Measurements from ENCODE around the gene DNAJA2. TPM values are rescaled to one million over a fixed set of nuclear protein-coding genes. Genes with fewer than 3 reads are reported as not detected.

The DNAJA2 gene
- 10 to 100 TPM; 59.0 to 68.7 (median 60.7) TPM for total RNA-seq
- 10 to 100 TPM; 33.6 to 55.7 (median 37.7) TPM for polyA plus RNA-seq

DNA sequence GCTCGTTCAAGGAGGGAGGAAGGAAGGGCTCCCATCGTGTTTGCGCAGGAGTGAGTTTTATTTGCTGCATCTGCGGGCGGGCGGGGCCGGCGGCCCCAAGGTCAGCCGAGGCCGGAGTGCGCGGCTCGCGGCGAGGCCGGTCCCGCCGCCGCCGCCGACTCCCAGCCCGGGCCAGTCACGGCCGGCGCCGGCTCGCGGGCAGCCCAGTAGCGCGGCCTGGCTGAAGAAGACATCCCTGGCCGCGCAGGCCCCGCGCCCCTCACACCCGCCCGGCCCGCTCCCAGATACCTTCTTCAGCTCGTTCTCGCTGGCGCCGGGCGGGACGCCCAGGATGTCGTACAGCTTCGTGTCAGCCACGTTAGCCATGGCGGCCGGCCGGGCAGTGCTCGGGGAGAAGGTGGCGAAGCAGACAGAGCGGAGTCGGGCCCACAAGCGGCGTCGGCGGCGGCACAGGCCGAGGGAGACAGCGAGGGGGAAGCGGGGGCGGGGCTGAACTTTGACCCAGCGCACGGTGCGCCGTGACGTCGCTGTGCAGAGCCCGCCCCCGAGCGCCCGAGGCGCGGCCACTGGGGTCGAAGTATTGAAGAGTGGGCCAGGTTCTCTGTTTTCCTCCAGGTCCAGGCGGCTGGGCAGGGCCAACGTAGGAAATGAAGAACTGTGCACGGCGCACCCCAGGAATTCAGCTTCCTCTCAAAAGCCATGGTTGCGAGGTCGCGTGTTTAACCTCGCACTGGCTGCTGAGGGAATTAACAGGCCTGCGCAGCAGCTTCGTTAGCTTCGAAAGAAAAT, at the start of gene DNAJA2:
Gene DNAJA2 (minus strand): TSS at position 468 of the 789 bp plus-strand sequence. CDS start 102 bp downstream, at position 366.
- intact Hi-C loops (cut with DNase I) = loop anchor here (2.0 kb wide), 3 partner anchors 63 to 285 kb away; partner anchors contain the start of genes C16orf87, ORC6 and VPS35
- H3K9me3 ChIP-seq = no peaks in the 10 kb centered on the region
- H3K27me3 ChIP-seq = no peaks in the 10 kb centered on the region
- H3K27ac ChIP-seq = peak within 1 kb of the TSS; percentile 95 to 99 (median 97)
- peak; percentile 96 for DNase-seq
- peaks cover 0 to 40% (median 32%) of the 10 kb centered on the region in 4 donors for H3K4me1 ChIP-seq
- peak within 1 kb of the TSS; percentile 80 to 95 (median 90) for H3K4me3 ChIP-seq
- WGBS, 2 donors = 0 to 1% methylated on average over 86 of the region's 86 CpGs
- peaks cover 0 to 22% (median 5%) of the 10 kb centered on the region in 4 donors for H3K36me3 ChIP-seq
- TF ChIP-seq POLR2AphosphoS5 (IDR thresholded peaks at IDR 0.05) = peak; percentile 94 to 97 (median 96)
- TF ChIP-seq EP300 (IDR thresholded peaks at IDR 0.05) = peak in 1 of 4 donors; percentile 26
- TF ChIP-seq, protein P1, sequence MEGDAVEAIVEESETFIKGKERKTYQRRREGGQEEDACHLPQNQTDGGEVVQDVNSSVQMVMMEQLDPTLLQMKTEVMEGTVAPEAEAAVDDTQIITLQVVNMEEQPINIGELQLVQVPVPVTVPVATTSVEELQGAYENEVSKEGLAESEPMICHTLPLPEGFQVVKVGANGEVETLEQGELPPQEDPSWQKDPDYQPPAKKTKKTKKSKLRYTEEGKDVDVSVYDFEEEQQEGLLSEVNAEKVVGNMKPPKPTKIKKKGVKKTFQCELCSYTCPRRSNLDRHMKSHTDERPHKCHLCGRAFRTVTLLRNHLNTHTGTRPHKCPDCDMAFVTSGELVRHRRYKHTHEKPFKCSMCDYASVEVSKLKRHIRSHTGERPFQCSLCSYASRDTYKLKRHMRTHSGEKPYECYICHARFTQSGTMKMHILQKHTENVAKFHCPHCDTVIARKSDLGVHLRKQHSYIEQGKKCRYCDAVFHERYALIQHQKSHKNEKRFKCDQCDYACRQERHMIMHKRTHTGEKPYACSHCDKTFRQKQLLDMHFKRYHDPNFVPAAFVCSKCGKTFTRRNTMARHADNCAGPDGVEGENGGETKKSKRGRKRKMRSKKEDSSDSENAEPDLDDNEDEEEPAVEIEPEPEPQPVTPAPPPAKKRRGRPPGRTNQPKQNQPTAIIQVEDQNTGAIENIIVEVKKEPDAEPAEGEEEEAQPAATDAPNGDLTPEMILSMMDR (IDR thresholded peaks at IDR 0.05) = no peak
- peak; percentile 85 to 86 for TF ChIP-seq POLR2A (IDR thresholded peaks at IDR 0.05)

GRCh38 chr16:47019568-47019967, 46.1 kb upstream of the DNAJA2 start:
- 61 to 84% methylated on average over 2 of the region's 2 CpGs for WGBS, 2 donors
- intact Hi-C loops (cut with DNase I) = no loop called here

DNA sequence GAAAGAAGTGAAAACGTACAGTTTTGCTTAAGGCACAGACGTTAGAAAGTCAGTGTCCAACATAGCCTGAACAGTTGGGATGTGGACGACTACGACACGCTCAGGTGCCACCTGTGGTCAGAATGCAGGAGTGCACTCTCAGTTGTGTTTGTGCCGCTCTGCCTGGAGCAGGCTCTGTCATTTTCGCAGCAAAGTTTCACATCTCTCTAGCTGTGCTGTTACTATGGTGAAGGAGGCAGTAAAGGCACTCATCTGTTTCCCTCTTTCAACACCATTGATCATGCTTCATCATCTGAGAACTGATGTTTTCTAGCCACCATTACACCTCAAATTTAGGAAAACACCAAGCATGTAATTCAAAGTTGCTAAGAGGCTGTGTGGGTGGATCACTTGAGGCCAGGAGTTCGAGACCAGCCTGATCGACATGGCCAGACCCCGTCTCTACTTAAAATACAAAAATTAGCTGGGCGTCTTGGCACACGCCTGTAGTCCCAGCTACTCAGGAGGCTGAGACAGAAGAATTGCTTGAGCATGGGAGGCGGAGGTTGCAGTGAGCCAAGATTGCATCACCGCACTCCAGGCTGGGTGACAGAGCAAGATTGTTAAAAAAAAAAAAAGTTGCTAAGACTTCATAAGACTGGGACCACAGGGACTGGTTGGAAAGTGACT, 44.9 kb upstream of the DNAJA2 start:
- DNase-seq = no peak
- no peaks in the 10 kb centered on the region for H3K36me3 ChIP-seq
- intact Hi-C loops (cut with DNase I) = no loop called here
- no peak overlapping the region for H3K27ac ChIP-seq
- H3K4me3 ChIP-seq = no peak overlapping the region
- H3K9me3 ChIP-seq = no peaks in the 10 kb centered on the region
- WGBS, 2 donors = 46 to 52% methylated on average over 14 of the region's 14 CpGs
- H3K4me1 ChIP-seq = no peaks in the 10 kb centered on the region
- no peaks in the 10 kb centered on the region for H3K27me3 ChIP-seq
- TF ChIP-seq, protein P1 (IDR thresholded peaks at IDR 0.05) = no peak
- TF ChIP-seq EP300 (IDR thresholded peaks at IDR 0.05) = no peak
- TF ChIP-seq POLR2A (IDR thresholded peaks at IDR 0.05) = no peak
- no peak for TF ChIP-seq POLR2AphosphoS5 (IDR thresholded peaks at IDR 0.05)

More at GRCh38 chr16:47019568-47019967, 46.1 kb upstream of the DNAJA2 start:
- H3K4me3 ChIP-seq = no peak overlapping the region
- no peak overlapping the region for H3K27ac ChIP-seq
- no peaks in the 10 kb centered on the region for H3K27me3 ChIP-seq
- no peaks in the 10 kb centered on the region for H3K4me1 ChIP-seq
- no peaks in the 10 kb centered on the region for H3K36me3 ChIP-seq
- no peaks in the 10 kb centered on the region for H3K9me3 ChIP-seq
- no peak for DNase-seq
- TF ChIP-seq, protein P1 (IDR thresholded peaks at IDR 0.05) = no peak
- TF ChIP-seq POLR2A (IDR thresholded peaks at IDR 0.05) (no peak), EP300 (IDR thresholded peaks at IDR 0.05) (no peak)

DNA sequence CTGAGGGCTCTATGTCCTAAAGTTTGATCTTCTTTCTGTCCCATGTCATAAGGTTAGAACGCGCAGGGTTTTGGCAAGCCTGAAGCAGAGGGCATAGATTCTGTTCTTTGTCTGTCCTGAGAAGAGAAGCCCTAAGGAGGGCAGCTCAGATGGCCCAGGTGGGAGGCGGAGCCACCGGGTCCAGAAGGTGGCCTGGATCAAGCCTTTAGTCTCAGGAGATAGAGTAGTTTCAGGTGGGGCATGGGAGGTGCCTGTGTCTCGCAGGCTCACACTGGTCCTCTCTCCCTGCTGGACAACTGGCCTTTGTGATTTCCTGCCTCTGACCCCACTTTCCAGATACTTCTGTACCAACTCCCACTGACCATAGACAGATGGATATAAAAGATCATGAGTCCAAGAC, 44.2 kb upstream of the DNAJA2 start:
- intact Hi-C loops (cut with DNase I) = no loop called here
- 86 to 95% methylated on average over 5 of the region's 5 CpGs for WGBS, 2 donors
- no peak overlapping the region for H3K27ac ChIP-seq

More for the DNA sequence above, 44.2 kb upstream of the DNAJA2 start:
- no peak overlapping the region for H3K4me3 ChIP-seq
- no peaks in the 10 kb centered on the region for H3K9me3 ChIP-seq
- no peak for DNase-seq
- no peaks in the 10 kb centered on the region for H3K4me1 ChIP-seq
- no peaks in the 10 kb centered on the region for H3K27me3 ChIP-seq
- TF ChIP-seq POLR2AphosphoS5 (IDR thresholded peaks at IDR 0.05) (no peak), EP300 (IDR thresholded peaks at IDR 0.05) (no peak), POLR2A (IDR thresholded peaks at IDR 0.05) (no peak)
- TF ChIP-seq, protein P1 (IDR thresholded peaks at IDR 0.05) = no peak
- no peaks in the 10 kb centered on the region for H3K36me3 ChIP-seq

All from sigmoid colon (tissue), 7 donors.